ENCODE measurements around the gene BBS4.
A peak's percentile ranks its signal among the peaks of the same experiment; 100 is the strongest.
"Not testable (repeated sequence)": the region's sequence is repeated elsewhere in the genome, so short reads cannot be mapped to it uniquely, and the experiment has no call there.

The BBS4 gene

DNA sequence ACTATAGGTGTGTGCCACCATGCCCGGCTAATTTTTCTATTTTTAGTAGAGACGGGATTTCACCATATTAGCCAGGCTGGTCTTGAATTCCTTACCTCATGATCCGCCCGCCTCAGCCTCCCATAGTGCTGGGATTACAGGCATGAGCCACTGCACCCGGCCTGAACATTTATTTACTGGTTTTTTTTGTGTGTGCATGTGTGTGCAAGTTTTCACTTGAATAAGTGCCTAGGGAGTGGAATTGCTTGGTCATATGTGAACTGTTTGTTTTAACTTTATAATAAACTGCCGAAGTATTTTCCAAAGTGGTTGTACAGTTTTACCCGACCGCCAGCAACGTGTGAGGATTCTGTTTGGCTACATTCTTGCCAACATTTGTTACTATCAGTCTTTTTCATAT is 14.1 kb downstream of the BBS4 start:
- no peak for DNase-seq

GRCh38 chr15:72706266-72706665 is 20.3 kb downstream of the BBS4 start:
- DNase-seq: no peak

GRCh38 chr15:72708551-72709303 is 22.7 kb downstream of the BBS4 start:
- DNase-seq: not testable (repeated sequence)

- DNase-seq: peak in 25 of 51 donors; percentile 0 to 52 (median 16)
Observed at GRCh38 chr15:72722071-72722696, 36.2 kb downstream of the BBS4 start.

DNA sequence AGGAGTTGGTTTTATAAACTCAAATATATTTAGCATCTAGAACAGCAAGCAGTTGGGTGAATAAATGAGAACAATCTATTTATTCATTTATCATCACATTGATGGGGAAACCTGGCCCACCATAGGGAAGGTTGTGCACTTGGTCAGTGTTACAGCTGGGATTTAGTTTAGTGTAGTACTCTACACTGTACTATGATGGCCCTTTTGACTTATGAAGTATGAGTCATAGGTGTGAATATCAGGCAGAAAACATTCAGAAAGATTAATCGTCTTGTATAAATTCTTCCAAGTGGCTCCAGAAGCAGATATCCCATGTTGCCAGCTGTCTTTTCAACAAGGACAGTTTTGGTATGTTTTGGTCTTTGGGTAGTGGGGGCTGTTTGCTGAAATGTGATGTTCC is 38.0 kb downstream of the BBS4 start:
- DNase-seq: no peak

- DNase-seq: no peak
Observed at GRCh38 chr15:72725446-72725845, 39.4 kb downstream of the BBS4 start.

GRCh38 chr15:72725851-72726250 is 39.8 kb downstream of the BBS4 start:
- DNase-seq: not testable (repeated sequence)

- DNase-seq: no peak
Observed at GRCh38 chr15:72727154-72727553, 41.1 kb downstream of the BBS4 start.

- not testable (repeated sequence) for DNase-seq
Observed at GRCh38 chr15:72728249-72728648, 42.2 kb downstream of the BBS4 start.

GRCh38 chr15:72728821-72729220 is 42.8 kb downstream of the BBS4 start:
- DNase-seq: peak in 1 of 51 donors; percentile 1

DNA sequence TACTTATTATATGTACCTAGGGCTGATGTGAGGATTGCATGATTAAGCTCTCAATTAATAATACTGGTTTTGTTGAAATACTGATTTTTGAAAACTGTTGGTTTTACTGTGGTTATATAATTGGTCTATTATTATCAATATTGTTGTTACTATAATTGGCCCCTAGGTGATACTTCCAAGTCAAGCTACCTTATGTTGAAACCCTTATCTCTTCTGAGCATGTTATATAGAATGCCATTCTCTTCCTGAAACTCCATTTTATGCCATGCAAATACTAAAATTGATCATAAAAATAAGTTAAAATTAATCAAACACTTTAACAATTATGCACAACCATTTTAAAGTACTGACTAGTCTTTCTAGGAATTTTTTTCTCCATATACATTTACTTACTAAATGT is 46.1 kb downstream of the BBS4 start:
- DNase-seq: no peak

- DNase-seq: no peak
Observed at GRCh38 chr15:72732516-72732915, 46.5 kb downstream of the BBS4 start.

DNA sequence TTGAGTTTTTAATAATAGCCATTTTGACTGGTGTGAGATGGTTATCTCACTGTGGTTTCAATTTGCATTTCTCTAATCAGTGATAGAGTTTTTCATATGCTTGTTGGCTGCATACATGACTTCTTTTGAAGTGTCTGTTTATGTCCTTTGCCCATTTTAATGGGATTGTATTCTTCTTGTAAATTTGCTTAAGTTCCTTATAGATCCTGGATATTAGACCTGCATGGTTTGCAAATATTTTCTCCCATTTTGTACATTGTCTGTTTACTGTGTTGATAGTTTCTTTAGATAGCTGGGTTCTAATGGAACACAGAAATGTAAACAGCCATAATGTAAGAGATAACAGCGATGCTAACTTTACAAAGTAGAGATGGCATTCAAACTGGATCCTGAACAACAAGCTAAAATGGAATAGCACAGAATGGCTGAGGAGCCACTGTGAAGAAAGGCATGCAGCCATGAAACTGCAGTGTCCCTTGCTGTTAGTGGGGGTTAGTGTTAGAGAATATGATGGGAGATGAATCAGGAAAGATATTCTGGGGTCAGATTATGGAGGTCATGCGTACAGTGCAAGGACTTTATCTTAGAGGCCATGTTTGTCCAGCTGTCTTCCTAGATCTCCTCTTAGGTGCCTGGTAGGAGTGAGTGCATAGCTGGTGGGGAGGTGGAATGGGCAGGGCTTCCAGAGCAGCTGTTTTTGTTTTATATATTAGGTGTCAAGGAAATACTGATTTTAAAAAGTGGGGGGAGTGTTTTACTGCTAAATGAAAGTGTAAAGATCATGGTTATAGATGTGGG is 48.1 kb downstream of the BBS4 start:
- no peak for DNase-seq

DNA sequence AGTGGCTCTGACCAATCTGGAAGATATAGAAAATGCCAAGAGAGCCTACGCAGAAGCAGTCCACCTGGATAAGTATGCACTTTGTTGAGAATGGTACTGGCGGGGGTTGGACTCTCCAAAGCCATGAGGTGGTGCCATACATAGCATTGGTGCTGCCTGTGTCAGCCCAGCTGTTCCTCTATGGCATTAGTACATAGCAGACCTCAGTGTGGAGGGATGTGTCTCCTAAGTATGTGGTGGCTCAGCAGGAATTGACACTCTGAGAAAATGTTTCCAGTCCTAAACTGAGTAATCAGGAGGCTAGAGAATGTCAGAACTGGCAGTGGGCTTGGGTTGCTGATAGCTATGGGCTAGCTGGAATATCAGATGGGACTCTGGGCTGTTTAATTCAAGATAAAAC is 49.1 kb downstream of the BBS4 start:
- DNase-seq: no peak

GRCh38 chr15:72737061-72737460 is 51.1 kb downstream of the BBS4 start:
- DNase-seq: no peak

DNA sequence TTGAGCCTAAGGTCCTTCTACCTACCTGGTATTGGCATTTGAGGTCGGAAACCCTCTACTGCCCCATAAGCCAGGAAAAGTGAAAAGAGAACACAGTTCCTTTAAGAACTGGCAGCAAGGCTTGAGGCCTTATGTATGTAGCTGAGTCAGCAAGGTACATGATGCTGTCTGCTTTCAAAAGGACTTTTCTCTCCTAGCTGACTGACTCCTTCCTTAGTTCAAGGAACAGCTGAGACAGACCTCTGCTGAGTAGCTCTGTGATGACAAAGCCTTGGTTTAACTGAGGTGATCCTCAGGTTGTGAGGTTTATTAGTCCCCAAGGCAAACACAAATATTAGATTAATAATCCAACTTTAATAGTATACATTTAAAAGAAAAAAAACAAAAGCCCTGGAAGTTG is 51.7 kb downstream of the BBS4 start:
- DNase-seq: no peak

GRCh38 chr15:72740219-72740618 is 54.2 kb downstream of the BBS4 start:
- no peak for DNase-seq

DNA sequence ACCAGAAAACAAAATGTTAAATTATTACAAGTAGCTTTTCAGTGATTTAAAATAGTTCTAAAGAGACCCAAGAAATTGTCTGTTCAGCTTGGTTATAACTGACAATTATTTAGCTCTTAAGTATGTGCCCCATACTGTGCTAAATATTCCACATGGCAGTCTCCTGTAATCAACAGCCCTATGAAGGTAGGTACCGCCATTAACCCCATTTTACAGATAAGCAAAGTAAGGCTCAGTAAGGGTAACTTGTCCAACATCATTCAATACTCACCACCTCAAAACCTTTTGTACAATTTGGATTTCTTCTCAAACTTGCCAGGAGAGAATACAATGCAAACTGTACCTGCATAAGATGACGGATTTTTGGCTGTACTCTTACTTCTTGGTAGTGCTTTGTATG is 63.7 kb downstream of the BBS4 start:
- no peak for DNase-seq

DNA sequence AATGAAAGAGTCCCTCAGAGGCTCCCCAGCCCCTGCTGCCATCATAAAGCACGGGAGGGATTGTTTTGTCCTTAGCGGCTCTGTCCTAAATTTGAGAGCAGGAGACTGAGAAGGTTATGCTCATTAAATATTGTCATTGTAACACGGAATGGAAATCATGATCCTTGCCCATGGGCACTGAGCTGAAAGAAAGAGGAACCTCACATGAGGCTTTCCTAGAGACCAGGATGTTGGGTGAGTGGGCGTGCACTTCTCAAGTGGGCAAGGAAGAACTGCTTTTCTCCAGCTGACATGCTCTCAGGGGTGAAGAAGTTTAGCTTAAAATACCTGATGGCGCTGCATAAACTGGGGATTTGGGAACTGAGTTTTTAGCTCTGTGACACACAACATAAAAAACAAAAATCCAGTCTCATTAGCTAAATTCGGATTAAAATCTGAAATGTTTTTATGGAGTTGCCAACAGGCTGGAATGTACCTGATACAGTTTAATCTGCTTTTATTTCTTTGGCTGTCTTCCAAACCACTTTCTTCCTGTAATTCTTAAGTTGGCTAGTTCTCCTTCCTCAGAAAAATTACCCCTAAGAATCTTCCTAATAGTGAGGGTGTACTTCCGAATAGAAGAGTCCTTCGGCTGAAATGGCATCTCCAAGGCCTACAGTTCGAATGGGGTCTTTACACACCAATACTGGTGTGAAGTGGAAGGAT is 65.9 kb downstream of the BBS4 start:
- DNase-seq: peak in 9 of 51 donors; percentile 2 to 19 (median 9)

- DNase-seq: peak in 3 of 51 donors; percentile 1 to 52 (median 3)
Observed at GRCh38 chr15:72754096-72754495, 68.1 kb downstream of the BBS4 start.

DNA sequence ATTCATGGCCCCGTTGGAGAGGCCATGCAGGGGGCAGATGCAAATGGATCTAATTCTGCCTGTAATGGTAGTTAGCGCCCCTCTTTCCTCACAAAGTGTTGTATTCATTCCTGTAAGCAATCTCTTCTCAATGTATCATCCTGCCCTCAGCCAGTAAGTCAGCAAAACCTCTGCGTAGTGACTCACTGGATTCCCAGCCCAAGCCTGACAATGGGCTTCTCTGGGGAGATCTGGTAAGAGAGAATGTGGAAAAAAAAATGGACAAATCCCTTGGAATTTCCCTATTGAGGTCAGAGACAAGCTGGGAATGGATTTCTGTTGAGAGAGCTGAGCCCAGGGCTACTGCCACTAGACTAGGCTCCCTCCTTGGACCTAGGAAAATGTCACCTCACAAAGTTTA is 72.2 kb downstream of the BBS4 start:
- peak in 1 of 51 donors; percentile 39 for DNase-seq

Data from hypothalamus (tissue), 51 donors.